Measurements from ENCODE around the gene EPAS1. TPM values are rescaled to one million over a fixed set of nuclear protein-coding genes. Genes with fewer than 3 reads are reported as not detected.

Gene EPAS1
- total RNA-seq, 1 donor from 2014 or later: 109 TPM

DNA sequence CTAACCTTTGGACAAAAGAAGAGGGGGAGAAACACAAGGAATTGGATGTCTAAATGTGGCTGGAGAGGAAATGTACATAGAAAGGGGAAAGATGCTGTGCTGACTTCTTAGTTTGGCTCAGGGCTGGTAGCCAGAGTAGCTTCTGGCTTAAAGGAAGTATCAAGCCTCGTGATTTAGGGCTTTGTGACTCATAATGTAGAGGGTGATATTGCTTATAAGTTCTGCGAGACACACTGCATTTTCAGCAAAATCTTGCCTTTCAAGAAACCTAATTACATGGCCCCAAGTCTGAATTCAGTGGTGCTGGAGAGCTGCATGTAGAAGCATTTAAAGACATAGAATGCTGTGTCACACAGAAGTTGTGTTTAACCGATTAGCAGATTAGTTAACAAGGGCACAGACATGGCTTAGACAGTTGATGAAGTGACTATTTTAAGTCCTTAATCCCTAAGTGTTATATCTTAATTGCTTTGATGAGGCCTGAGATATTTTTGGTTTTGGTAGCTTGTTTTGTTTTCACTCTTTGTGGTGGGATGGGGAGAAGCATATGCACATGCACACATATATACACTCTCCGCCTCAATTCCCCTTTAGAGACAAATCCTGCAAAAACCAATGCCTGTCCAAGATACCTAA lies 66.4 kb downstream of the EPAS1 start:
- peak in 1 of 2 donors; percentile 69 for DNase-seq (ENCODE audit: low read depth in 2 of 2)

- peak; percentile 56 to 64 for DNase-seq (ENCODE audit: low read depth in 2 of 2)
Observed at GRCh38 chr2:46364797-46365457, 67.7 kb downstream of the EPAS1 start.

- DNase-seq (ENCODE audit: low read depth in 2 of 2): no peak
Observed at GRCh38 chr2:46365913-46366667, 68.9 kb downstream of the EPAS1 start.

- DNase-seq (ENCODE audit: low read depth in 2 of 2): peak in 1 of 2 donors; percentile 45
Observed at GRCh38 chr2:46366668-46367052, 69.5 kb downstream of the EPAS1 start.

- DNase-seq (ENCODE audit: low read depth in 2 of 2): peak in 1 of 2 donors; percentile 32
Observed at GRCh38 chr2:46367286-46367685, 70.1 kb downstream of the EPAS1 start.

- DNase-seq (ENCODE audit: low read depth in 2 of 2): no peak
Observed at GRCh38 chr2:46368401-46368800, 71.2 kb downstream of the EPAS1 start.

DNA sequence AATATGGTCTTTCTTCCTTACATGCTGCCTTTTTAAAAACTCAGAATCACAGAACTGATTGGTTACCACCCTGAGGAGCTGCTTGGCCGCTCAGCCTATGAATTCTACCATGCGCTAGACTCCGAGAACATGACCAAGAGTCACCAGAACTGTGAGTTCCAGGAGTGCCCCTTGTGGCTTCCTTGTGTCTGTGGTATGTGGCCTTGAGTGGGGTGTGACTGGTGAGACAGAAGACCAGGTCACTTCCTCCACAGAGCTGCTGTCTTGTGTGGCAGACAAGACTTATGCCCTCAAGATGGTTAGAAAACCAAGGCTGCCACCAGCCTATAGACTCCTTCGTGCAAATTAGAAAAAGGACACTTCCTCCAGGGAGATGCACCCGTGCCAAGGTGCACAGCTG lies 72.6 kb downstream of the EPAS1 start:
- DNase-seq (ENCODE audit: low read depth in 2 of 2): no peak

DNA sequence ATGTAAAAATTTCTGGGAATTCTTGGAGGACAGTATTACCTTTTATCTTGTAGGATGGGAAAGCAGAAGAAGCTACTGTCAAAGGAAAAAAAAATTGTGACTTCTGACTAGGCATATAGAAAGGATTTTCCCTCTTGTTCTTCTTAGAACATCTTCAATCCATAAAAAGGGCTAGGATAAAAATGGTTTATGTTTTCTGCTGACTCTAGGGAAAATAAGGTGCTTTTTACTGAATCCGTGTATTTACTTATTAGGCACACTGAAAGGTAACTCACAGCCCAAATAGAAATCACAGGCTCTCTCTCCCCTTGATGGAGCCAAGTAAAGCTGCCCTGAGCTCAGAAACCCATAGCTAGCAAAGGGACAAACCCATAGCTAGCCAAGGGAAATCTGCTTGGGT lies 74.6 kb downstream of the EPAS1 start:
- no peak for DNase-seq (ENCODE audit: low read depth in 2 of 2)

GRCh38 chr2:46372475-46372874 lies 75.3 kb downstream of the EPAS1 start:
- DNase-seq (ENCODE audit: low read depth in 2 of 2): no peak

GRCh38 chr2:46373238-46373637 lies 76.0 kb downstream of the EPAS1 start:
- no peak for DNase-seq (ENCODE audit: low read depth in 2 of 2)

- DNase-seq (ENCODE audit: low read depth in 2 of 2): no peak
Observed at GRCh38 chr2:46375566-46376125, 78.4 kb downstream of the EPAS1 start.

DNA sequence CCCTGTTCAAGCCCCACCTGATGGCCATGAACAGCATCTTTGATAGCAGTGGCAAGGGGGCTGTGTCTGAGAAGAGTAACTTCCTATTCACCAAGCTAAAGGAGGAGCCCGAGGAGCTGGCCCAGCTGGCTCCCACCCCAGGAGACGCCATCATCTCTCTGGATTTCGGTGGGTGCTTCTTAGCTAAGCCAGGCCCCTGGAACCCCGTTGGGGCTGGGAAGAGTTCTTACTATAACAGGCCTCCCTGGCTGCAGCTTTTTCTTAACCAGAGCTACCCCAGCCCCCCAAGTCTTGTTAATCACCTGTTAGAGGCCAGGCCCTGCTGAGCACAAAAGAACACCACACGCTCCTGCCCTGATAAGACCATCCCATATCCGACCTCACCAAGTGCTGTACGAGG lies 79.4 kb downstream of the EPAS1 start:
- no peak for DNase-seq (ENCODE audit: low read depth in 2 of 2)

DNA sequence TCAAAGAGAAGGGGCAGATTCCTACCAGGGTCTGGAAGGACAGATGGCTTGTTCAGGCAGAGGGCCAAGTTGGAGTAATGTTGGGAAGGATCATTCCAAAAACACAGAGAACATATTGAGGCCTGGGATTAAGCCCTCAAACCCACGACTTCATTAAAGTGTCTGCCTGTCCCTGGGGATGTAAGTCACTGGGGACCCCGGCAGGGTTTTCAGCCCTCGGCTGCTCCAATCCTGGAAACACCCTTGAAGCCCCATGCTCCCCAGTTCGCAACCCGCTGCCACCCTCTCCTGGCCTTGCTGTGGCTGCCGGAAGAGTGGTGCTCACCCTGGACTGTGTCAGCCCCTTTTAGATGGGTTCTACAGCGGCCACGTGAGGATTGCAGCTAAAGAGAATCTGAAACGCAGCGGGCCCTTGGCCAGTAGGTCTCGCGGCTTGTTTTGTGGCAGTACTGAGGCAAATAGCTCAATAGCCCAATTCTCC lies 79.9 kb downstream of the EPAS1 start:
- DNase-seq (ENCODE audit: low read depth in 2 of 2): no peak

- DNase-seq (ENCODE audit: low read depth in 2 of 2): no peak
Observed at GRCh38 chr2:46377666-46378560, 80.7 kb downstream of the EPAS1 start.

- no peak for DNase-seq (ENCODE audit: low read depth in 2 of 2)
Observed at GRCh38 chr2:46378616-46379015, 81.4 kb downstream of the EPAS1 start.

DNA sequence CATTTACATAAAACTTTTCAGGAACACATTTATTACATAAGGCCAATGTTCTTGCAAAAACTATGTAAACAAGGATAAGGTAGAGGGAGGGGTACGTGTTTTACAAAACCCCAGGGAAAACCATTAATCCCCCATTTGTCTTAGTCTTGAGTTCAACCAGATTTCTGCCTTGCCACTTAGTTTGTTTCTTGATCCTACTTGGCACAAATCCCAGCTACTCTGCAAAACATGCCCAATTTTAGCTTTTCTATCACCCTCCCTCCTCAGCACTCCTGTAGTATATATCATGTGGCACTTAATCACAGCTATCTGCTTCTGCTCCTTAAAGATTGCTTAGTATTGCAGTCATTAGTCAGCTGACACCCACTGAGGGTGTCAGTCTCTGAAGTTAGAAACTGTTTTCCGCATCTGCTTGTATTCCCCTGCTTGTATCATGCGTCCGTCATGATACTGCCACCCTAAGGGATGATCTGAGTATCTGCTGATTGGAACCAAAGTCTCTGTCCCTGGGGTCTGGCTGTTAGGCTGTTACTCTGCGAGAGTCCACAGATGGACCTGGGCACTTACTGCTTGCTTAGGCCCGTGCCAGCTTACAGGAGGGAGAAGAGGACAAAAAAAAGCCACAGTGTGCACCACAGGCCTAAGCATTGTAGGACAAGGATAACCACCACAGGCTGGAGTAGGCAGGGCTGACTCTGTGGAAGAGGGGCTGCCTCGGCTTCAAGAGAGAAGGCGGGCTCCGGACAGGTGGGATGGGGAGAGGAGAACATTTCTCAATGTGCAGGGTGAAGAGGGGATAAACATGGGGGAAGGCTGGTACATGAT lies 82.2 kb downstream of the EPAS1 start:
- DNase-seq (ENCODE audit: low read depth in 2 of 2): no peak

DNA sequence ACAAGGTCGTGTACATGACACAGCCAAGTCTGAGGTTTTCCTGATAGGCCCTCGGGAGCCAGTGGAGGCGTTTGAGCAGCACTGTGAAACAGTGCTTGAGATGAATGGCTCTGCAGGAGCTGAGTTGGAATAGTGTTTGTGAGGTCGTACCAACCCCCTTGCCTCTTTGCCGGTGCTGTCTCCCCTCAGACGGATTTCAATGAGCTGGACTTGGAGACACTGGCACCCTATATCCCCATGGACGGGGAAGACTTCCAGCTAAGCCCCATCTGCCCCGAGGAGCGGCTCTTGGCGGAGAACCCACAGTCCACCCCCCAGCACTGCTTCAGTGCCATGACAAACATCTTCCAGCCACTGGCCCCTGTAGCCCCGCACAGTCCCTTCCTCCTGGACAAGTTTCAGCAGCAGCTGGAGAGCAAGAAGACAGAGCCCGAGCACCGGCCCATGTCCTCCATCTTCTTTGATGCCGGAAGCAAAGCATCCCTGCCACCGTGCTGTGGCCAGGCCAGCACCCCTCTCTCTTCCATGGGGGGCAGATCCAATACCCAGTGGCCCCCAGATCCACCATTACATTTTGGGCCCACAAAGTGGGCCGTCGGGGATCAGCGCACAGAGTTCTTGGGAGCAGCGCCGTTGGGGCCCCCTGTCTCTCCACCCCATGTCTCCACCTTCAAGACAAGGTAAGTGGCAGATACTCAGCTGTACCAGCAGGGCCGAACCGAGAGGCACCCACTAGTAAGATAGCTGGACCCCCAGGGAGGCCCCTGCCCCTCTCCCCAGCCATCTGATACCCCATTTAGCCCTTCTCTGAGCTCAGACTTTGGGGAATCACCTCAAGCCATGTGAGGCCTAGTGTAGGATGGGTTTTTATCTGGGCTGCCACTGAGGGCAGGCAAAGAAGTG lies 83.1 kb downstream of the EPAS1 start:
- DNase-seq (ENCODE audit: low read depth in 2 of 2): no peak

DNA sequence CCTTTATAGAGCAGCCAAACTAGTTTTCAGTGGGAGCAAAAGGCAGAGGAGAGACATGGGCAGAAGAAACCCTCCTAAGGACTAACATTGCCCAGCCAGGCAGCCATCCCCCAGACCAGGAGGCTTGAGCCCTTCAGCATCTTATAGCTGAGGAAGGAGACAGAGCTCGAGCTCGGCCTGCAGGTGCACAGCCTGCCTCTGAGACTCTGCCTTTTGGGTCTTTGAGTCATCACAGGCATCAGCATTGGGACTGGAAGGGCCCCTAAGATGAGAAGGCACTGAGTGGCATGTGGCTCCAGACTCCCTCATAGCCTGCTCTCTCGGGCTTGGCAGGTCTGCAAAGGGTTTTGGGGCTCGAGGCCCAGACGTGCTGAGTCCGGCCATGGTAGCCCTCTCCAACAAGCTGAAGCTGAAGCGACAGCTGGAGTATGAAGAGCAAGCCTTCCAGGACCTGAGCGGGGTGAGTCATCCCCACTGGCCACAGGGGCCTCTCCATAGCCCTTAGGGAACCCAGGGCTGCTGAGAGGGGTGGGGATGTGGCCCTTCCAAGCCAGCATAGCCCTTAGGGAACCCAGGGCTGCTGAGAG lies 84.1 kb downstream of the EPAS1 start:
- no peak for DNase-seq (ENCODE audit: low read depth in 2 of 2)

- no peak for DNase-seq (ENCODE audit: low read depth in 2 of 2)
Observed at GRCh38 chr2:46381871-46382270, 84.7 kb downstream of the EPAS1 start.

Data from dermis microvascular lymphatic vessel endothelial cell (primary cell).